Hematopoietic multipotent progenitor cell treated with erythropoietin and hydrocortisone succinate and interleukin-3 and kit ligand, for 6 days (in vitro differentiated cells): Measurements from ENCODE around the gene GMEB2.
A peak's percentile ranks its signal among the peaks of the same experiment; 100 is the strongest.
"Not testable (repeated sequence)": the region's sequence is repeated elsewhere in the genome, so short reads cannot be mapped to it uniquely, and the experiment has no call there.

Experiments used
- DNase-seq: peaks from one replicate; pipeline ENCODE4 v3.0.0-alpha.2; 2015

Gene GMEB2

DNA sequence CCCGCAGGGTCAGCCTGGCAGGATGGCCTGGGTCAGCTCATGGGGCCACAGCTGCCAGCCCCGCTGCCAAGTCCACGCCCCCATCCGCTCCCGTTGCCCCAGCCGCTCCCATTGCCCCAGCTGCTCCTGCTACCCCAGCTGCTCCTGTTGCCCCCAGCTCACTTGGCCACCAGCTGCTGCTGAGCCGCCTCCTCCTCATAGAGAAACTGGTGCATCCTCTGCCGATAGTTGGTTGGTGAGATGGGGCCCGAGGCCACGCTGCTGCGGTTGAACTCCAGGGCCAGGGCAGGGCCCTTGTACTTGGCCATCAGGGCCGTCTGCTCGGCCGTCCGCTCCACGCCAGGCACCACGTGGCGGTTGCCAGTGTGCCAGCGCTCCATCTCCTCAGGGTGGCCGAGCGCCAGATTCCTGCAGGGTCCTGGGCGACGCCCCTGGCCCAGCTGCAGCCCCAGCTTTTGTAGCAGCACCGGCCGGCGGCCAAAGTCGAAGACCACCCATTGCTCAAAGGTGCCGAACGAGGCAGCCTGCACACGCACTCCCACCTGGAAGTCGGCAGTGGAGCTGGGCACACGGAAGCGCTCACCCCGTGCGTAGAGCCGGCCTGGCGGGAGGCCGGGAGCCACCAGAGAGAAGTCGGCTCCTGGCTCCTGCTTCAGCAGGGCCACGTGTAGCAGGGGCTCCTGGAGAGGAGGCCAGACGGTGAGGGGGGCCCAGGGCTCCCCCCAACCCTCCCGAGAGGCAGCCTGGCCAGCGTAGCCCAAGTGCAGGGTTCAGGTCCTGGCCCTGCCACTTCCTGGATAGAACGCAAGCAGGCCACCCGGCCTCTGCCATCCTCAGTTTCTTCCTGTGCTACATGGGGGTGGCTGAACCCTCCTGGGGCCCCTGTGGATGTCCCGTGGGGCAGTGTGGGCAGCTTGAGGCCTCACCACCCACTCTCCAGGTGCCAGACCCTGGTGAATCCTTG is 57.6 kb downstream of the GMEB2 start:
- DNase-seq: peak; percentile 23

DNA sequence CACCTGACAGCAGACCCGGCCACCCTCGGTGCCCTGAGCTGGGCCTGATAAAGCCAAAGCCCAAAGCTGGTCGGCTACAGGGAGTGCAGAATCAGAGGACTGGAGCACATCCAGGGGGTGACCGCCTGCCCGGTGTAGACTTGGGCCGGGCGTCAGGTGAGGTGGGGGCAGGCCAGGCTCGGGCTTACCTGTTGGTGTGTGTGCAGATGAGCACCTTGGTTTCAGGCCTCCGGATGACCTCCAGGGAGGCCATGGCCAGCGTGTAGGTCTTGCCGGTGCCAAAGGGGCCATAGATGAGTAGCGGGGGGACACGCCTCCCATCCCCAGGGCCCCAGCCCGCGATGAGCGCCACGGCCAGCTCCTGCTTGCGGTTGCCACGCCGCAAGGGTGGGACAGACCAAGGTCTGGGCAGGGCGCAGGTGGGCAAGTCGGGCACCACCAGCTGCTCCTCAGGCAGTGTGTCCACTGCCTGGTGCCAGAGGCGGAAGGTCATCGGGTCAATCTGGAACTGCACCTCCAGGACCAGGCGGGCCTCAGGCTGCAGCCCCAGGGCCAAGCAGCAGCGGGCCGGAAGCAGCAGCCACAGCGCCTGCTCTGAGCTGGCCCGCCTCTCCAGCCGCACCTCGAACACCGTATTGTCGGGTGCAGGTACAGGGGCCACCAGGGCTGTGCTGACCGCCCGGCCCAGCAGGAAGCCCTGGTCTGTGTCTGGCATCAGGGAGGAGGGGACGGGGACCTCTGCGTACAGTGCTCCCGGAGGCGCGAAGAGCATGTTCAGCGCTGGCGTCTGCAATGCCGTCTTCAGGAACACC is 58.5 kb downstream of the GMEB2 start:
- DNase-seq: no peak

DNA sequence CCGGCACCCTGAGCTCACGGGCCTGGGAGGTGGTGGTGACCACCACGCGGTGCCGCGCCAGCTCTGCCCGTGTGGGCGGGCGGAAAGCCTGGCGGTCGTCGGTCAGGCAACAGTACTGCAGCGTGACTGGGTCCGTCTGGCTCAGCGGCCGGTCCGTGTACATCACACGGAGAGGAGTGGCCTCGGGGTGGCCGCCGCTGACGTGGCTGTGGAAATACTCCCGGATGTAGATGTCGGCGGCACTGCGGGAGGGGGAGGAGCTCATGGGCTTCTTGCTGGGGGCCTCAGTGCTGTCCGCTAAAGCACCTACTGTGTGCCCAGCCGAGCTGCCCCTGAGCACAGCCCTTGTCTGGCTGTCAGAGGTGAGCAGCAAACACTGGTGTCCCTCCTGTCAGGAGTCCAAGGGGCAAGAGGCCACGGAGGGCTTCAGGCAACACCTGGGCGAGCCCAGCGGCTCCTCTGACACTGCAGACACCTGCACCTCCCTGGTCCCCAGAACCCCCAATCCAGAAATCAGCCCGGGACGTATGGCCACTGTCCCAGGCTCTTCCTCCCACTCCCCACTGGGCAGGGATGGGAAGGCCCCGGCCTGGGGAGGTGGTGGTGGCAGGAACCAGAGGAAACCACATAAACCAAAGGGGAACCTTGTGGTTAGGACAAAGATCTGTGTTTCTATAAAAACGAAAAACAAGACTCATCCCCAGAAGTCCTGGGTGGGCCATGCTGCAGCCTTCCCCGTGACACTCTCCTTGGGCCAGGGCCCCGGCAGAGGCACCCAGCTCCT is 59.3 kb downstream of the GMEB2 start:
- DNase-seq: peak; percentile 76

DNA sequence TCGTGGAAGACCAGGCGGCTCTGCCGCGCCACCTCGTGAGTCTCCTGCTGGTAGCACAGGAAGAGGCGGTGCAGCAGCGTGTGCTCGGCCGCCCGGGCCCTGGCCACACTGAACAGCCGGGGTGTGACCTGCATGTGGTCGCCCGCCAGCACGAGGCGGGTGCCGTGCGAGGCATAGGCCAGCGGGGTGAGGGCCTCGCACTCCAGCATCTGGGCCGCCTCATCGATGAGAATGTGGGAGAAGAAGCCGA is 59.8 kb downstream of the GMEB2 start:
- peak; percentile 38 for DNase-seq

DNA sequence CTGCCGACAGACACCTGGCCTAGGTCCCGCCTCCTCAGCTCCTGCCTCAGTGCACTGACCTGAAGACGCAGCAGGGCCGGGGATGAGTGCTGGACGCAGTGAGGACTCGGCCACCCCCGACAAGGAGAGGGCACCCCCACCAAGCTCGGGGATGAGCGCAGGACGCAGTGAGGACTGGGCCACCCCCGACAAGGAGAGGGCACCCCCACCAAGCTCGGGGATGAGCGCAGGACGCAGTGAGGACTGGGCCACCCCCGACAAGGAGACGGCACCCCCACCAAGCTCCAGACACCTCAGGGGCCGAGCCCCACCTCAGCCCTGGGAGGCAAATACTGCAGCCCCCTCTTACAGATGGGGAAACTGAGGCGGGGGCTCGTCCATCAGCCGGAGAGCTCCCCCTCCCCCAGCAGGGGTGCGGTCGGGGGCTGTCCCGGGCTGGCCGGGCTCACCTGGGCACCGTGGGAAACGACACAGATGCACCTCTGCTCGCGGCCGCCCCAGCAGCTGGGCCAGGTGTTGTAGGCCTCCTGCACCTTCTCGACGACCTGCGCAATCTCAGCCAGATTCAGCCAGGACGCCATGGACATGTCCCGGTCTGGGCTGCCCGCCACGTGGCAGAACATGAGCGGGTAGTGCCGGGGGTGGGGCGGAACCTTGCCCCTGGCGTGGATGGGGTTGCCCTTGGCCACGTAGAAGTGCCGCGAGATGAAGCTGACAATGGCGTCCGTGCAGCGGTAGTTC is 60.3 kb downstream of the GMEB2 start:
- no peak for DNase-seq

DNA sequence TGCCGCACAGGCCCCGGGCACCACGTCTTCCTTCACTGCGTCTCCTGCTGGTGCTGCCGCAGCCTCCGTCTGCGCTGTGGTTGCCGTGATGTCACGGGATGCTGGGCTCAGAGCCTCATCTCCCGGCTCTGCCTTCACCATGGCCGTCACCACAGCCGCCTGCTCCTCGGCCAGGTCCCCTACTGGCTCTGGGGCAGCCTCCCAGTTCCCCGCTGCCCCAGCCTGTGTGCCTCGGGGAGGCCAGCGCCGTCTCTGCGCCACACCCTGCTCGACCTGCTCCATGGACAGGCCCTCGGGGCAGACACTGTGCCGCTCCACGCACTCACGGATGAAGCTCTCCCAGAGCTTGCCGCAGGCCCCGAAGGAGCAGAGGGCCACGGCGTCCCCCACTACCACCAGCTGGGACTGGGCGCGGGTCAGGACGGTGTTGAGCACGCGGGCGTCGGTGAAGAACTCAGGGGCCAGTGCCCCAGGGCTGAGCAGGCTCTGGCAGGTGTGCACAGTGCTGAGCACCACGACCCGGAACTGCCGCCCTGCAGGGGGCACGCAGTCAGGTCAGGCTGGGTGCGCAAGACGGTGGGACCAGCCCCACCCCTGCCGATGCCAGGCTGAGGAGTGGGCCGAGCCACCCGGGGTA is 61.1 kb downstream of the GMEB2 start:
- DNase-seq: no peak

DNA sequence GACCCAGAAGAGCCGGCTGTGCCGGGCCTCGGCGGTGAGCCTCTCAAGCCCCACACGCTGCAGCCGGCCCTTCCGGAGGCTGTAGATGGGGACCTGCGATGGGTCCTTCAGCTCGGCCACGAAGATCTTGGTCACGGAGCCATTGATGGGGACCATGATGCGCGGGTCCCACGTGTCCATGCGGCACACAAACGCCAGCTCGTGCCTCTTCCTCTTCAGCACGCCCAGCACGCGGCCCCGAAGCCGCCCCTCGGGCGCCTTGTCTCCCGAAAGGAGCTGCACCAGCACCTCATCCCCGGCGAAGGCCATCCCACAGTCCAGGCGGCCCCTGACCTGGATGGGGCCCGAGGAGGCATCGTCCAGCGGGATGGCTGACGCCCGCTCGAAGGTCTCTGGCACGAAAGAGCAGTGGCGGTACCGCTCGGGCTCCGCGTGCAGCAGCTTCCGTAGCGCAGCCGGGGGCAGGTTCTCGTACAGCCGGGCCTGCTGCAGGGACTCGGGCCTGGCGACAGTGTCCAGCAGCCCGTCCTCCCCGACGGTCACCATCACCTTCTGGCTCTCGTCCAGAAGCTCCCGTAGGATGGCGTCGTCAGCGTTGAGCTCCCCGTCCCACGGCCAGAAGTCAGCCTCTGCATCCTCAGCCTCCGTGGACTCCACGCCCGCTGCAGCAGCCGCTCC is 61.7 kb downstream of the GMEB2 start:
- DNase-seq: no peak

DNA sequence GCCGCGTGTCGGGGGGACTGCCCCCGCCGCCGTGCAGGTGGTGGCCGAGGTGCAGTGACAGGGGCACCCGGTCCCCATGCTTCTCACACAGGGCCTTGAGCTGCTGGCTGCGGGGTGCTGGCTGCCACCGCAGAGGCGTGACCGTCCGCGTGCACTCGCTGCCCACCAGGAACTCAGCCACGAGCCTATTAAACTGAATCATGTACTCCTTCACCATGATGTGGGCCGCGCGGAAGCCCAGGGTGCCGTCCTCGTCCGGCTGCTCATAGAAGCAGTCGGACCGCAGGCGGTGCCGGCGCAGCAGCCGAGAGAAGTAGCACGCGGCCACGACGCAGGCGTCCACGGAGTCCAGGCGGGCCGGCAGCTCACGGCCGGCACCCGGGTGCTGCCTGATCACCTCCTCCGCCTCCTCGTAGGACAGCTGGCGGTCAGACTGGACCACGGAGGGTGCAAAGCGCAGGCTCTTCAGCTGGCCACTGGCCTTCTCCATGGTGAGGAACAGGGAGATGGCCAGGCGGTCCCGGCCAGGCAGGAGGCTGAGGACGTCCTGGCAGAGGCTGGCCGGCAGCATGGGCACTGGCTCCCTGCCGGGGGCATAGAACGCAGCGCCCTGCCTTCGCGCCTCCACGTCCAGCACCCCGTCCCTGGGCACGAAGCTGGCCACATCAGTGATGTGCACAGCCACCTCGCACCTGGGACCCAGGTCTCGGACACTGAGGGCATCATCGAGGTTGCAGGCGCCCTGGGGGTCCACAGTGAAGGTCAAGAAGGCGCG is 62.7 kb downstream of the GMEB2 start:
- DNase-seq: no peak

DNA sequence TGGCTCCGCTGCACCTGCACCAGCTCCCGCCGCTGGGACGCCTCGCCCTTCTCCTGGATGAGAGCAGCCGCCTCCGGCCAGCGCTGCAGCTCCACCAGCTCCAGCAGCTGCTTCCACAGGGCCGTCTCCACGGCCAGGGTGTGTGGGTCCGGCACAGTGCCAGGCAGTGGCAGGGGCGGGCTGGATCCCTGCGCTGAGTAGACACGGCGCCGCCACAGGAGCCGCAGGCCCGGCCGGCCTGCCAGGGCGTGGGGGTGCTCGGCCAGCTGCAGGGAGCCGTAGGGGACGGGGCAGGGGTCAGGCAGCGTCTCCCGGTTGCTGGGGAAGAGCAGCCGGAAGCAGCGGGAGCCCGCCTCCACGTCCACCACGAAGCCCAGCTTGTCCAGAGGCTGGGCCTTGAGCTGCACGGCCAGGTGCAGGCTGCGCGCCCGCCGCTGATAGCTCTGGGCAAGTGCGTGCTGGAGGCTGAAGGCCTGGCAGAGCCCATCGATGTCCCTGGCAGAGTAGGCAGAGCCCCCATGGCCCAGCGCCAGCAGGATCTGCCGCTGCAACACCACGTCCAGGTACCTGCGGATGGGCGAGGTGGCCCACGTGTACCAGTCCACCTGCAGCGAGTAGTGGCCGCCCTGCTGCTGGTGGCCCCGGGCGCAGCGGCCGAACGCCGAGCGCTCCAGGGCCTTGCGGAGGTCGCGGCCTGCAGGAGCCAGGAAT is 63.5 kb downstream of the GMEB2 start:
- no peak for DNase-seq

DNA sequence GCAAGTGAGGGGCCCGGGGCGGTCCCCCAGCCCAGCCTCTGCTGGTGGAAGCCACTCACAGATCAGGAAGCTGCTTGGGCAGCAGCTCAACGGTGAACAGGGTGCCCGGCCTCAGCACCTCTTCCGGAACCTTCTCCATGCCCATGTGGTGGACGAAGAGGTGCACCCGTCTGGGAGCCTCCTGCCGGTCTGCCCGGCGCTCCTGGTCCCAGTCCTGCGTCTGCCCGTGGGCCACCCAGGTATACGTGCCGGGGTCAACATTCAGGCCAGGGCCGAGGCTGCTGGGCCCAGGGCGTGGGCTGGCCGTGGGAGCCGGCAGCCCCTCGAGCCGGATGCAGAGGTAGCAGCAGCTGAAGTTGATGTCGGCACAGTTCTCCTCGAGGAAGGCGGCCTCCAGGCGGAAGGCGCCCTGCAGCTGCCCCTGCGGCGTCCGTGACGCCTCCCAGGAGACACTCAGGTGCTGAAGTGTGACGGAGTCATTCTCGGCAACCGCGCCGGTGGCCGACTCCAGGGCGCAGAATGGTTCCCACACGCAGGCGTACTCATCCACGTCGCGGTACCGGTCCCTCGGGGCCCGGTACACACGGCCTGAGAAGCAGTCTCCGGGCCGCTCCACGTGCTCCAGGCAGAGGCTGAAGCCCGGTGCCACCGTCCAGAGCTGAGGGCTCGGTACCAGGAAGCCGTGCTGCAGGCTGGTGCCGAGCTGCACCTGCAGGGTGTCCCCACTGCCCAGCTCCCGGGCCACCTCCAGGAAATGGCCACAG is 64.3 kb downstream of the GMEB2 start:
- no peak for DNase-seq

DNA sequence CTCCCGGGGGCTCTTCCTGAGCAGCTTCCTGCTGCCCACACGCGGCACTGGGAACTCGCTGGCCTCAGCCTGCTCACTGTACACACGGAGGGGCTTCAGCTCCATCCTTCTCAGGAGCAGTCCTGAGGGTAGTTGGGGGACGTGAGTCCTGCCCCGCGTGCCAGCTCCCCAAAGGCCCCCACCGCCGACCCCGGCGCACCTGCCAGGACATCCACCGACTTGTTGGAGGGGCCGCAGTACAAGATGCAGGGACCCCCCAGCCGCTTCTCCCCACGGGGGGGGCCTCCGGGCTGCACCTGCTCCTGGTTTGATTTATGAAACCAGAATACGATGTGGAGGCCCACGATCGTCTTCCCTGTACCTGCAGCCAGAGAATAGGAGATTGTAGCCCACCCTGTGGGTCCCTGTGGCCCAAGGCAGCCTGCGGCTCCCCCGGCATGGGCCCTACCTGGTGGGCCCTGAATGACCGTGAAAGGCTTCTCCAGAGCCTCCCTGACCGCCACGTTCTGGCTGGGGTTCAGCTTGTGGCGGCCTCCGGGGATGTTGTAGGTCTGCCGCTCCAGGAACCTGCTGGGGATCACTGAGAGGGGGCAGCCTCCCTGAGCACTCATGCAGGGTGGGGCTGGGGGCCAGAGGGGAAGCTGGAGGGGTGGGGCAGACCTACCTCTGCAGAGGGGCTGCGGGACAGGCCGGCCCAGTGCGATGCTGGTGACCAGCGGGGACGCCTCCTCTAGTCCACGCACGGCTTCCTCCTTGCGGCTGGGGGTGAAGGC is 65.1 kb downstream of the GMEB2 start:
- DNase-seq: no peak

DNA sequence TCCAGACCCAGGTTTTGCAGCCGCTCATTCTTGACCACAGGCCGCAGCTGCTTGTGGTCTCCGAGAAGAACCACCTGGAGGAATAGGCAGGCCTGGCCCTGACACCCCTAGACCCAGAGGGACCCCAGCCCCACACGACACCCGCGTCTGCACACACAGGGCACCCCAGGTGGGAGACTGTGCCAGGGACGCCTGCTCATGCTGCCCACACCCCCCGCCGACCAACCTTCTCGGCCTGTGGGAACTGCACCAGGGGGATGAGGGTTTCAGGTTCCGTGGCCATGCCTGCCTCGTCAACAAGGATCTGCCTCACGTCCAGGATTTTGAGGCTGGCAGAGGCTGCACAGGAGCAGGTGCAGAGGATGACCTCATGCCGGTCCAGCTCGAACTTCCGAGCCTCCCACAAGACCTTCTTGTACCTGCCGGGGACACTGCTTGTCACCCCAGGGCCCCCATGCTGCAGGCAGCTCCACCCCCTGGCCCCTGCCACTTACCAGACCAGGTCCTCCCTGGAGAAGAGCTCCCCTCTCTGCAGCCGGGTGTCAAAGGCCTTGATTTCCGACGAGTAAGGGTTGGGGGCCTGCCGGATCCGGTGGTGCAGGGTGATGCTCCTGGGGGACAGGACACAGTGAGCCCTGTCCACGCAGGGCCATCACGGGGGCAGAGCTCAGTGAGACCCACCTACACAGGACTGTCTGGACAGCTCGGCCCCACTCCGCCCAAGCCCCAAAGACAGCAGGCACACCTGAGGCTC is 65.9 kb downstream of the GMEB2 start:
- DNase-seq: no peak

DNA sequence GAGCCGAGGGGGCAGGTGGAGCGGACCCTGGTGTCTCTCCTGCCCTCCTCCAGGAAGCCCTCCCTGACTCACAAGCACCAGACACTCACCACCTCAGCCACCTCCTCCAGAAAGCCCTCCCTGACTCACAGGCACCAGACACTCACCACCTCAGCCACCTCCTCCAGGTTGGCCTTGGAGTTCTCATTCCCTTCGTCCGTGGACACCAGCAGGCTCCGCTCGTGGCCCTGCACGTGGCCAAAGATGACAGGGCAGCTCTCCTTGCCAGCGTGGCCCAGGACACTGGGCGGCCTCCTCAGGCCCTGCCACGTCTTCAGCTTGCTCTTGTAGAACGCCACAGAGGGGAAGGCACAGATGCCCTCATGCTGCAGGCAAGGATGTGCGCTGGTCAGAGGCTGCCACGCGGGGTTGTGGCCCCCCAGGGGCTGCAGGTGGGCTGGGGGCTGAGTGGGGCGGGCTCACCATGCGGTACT is 66.5 kb downstream of the GMEB2 start:
- DNase-seq: no peak

DNA sequence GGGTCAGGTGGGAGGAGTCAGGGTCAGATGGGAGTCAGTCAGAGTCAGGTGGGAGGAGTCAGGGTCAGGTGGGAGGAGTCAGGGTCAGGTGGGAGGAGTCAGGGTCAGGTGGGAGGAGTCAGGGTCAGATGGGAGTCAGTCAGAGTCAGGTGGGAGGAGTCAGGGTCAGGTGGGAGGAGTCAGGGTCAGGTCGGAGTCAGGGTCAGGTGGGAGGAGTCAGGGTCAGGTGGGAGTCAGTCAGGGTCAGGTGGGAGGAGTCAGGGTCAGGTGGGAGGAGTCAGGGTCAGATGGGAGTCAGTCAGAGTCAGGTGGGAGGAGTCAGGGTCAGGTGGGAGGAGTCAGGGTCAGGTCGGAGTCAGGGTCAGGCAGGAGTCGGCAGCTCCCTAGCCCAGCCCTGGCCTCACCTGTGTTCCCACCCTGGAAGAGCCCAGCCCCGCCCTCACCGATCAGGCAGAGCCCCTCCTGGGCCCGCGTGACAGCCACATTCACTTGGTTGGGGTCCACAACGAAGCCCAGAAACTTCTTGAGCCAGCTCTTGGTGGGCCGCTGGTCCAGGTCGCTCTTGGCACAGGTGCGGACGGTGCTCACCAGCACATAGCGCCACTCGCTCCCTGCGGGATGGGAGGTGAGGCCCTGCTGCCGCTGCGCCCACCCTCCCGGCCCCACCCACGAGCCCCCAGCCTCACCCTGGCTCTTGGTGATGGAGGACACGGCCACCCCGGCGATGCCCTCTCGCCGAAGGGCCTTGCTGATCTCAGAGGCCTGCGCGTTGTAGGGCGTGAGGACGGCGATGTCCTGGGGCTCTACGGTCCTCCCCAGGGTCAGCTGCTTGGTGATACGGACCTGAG is 67.2 kb downstream of the GMEB2 start:
- DNase-seq: not testable (repeated sequence)

DNA sequence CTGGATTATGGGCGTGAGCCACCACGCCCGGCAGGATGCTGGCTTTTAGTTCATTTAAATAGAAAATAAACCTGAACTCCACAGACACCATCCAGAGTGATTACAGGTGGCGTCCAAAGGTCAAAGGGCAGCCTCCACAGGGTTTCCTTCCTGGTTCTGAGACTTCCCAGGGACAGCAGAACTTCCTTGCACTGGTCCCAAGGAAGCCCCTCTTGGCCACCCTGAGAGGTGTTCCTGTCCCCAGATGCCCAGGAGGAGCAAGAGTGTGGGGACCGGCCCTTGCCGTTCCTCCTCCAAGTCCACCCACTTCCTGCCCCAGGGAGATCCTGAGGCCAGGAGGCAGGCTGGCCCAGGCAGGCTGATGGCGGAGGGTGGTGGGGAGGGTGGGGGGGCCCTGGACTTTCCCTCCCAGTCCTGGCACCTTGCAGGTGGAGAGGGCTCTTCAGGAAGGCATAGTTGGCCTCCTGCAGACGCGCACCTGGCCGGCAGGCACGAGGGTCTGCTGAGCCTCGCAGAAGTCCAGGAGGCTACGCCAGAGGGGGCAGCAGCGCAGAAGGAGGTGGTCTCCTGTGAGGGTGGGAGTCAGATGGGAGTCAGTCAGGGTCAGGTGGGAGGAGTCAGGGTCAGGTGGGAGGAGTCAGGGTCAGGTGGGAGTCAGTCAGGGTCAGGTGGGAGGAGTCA is 68.0 kb downstream of the GMEB2 start:
- DNase-seq: no peak

DNA sequence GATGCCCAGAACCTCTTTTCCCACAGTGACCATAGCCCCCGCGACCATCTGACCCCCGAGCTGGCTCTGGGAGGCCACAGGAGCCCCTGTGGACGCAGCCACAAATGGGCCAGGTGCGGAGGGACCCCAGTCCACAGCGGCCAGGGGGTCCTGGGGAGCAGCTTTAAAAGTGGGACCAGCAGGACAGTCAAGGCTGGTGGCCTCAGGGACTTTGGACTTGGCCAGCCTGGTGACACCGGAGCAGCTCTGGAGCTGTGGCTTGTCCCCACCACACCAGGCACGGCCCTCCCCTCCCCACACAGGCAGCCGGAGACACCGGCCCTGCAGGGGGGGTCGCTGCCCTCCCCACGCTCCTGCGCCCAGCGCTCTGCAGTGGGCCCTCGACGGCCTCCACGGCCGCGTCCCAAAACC is 69.4 kb downstream of the GMEB2 start:
- DNase-seq: no peak
